HG03060 (cell line): ENCODE measurements around the gene RENBP.
"Not testable (repeated sequence)": the region's sequence is repeated elsewhere in the genome, so short reads cannot be mapped to it uniquely, and the experiment has no call there.

Source experiments
- ATAC-seq: cut with Tn5 transposase; IDR thresholded peaks from one replicate; pipeline ENCODE4 v1.9.1; 2021; ENCODE audit warnings: low read depth, moderate number of reproducible peaks; ENCODE audit not compliant: unreplicated experiment

The RENBP gene

GRCh38 chrX:153944140-153944799 is at the start of gene RENBP:
RENBP (minus strand) TSS chrX:153944643; CDS start chrX:153944610, 33 bp downstream.
- no peak for ATAC-seq

GRCh38 chrX:153993978-153994377 is 49.5 kb upstream of the RENBP start:
- no peak for ATAC-seq

- ATAC-seq, result no peak
Observed at GRCh38 chrX:153993079-153993478, 48.6 kb upstream of the RENBP start.

GRCh38 chrX:153992180-153992579 is 47.7 kb upstream of the RENBP start:
- no peak for ATAC-seq

- no peak for ATAC-seq
Observed at GRCh38 chrX:153991013-153991580, 46.7 kb upstream of the RENBP start.

- ATAC-seq, result no peak
Observed at GRCh38 chrX:153989973-153990655, 45.7 kb upstream of the RENBP start.

GRCh38 chrX:153988493-153988892 is 44.0 kb upstream of the RENBP start:
- ATAC-seq, result no peak

- no peak for ATAC-seq
Observed at GRCh38 chrX:153984351-153985178, 40.1 kb upstream of the RENBP start.

- ATAC-seq, result no peak
Observed at GRCh38 chrX:153983321-153983801, 38.9 kb upstream of the RENBP start.

- ATAC-seq, result no peak
Observed at GRCh38 chrX:153981771-153982533, 37.5 kb upstream of the RENBP start.

- no peak for ATAC-seq
Observed at GRCh38 chrX:153981231-153981630, 36.8 kb upstream of the RENBP start.

- not testable (repeated sequence) for ATAC-seq
Observed at GRCh38 chrX:153980394-153980793, 36.0 kb upstream of the RENBP start.

GRCh38 chrX:153974726-153975286 is 30.4 kb upstream of the RENBP start:
- no peak for ATAC-seq

GRCh38 chrX:153974003-153974725 is 29.7 kb upstream of the RENBP start:
- no peak for ATAC-seq

- no peak for ATAC-seq
Observed at GRCh38 chrX:153973127-153974002, 28.9 kb upstream of the RENBP start.

- ATAC-seq, result no peak
Observed at GRCh38 chrX:153972368-153973126, 28.1 kb upstream of the RENBP start, which contains the start of gene TMEM187. TMEM187 (plus strand) TSS chrX:153972754; CDS start chrX:153982063, 9,309 bp downstream.
